ENCODE results near the gene NAALADL1.

NAALADL1 gene

DNA sequence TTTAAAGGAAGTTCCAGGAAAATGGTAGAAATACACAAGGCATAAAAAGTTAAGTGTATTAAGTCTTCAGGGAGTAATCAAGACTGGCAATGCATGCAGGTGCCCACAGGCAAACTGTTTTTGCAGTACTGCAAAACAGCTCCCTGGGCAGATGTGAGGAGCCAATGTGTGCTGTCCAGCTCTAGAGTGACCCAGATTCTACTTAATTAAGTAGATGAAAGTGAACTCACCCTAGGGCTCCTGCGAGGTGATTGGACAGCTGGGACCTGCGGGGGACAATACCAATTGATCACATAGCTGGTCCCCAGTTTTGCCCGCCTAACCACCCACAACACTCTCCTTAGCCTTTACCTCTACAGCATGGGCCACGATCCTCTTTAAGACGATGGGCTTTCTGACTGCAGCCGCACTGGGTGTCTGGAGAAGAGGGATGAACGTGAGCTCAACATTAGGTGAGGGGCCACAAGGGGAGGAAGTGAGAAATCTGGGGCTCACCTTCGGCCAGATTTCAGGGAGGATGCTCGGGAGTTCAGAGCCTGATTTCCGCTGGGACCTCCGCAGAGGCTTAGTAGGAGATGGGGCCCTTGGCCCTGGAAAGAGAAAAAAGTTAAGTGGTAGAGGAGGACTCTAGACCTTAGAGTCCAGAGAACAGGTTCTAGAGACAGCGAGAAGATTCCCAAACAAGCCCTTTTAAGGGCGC is 24.9 kb upstream of the NAALADL1 start:
- DNase-seq = no peak

DNA sequence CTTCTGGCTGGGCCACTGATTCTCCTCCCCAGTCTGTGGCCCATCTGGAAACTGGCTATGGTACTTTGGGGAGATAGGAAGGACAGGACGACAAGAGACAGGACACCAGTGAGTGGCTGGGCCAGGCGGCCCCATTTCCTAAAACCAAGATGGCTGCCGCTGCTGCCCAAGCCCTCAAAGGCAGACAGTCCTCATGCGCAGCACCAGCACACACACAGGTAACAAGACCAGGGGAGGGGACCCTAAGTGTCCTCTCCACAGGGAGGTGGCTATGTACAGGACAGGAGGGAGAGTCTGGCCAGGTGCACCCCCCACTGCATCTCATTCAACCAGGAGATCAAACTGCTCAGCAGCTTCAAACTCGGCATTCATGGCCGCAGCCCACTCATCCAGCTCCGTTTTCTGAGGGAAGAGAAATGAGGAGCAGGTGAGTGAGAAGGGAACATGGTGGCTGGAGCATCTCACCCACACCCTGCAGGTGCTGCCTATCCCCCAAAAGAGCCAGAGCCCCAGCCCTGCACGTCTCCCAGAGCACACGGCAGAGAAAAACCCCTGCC is 20.5 kb upstream of the NAALADL1 start:
- DNase-seq = no peak

DNA sequence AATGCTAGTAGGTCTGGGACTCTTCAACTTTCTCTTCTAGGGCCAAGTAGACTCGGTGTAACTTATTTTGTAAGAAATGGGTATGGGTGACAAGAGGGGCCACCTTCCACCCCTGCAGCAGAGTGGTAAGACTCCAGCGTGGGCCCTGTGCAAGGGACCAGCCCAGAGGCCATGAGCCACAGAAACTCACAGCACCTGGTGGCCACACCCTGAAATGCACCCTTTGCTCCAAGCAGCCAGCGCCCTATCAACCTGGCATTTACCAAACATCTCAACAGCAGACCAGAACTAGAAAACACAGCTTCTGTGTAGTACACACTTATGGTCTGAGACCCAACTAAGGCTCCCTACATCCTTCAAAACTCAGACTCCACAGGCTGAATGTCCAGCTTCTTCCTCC is 19.8 kb upstream of the NAALADL1 start:
- peak; percentile 67 for DNase-seq

DNA sequence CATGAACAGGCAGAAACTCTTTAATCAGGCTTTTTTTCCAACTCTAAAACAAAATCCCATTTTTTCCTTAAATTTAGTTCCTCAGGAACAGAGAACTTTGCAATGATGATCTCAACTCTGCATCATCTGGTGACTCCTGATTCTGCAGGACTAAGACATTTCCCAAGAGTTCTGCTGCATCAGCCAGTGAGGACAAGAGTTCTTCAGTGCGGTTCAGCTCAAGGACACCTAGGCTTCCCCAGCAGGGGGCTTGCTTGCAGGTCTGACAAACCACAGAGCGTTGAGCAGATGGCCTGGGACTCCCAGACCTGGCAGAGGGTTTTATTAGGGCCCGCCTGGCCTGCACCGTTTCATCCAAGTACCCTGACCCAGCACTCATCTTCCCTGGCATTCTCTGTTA is 19.1 kb upstream of the NAALADL1 start:
- no peak for DNase-seq

DNA sequence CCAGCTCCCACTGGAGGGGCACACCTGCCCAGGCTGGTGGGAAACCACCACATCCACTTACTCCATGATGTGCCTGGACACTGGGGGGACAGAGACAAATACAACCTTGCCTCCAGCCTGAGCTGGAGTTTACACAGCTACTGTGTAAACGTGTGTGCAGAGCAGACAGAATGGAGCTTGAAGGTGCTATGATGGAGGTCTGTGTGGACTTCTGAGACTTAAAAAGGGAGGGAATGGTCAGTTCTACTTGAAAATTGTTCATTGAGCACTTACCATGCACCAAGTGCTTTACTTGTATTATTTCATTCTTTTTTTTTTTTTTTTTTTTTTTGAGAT is 14.2 kb upstream of the NAALADL1 start:
- no peak for DNase-seq

DNA sequence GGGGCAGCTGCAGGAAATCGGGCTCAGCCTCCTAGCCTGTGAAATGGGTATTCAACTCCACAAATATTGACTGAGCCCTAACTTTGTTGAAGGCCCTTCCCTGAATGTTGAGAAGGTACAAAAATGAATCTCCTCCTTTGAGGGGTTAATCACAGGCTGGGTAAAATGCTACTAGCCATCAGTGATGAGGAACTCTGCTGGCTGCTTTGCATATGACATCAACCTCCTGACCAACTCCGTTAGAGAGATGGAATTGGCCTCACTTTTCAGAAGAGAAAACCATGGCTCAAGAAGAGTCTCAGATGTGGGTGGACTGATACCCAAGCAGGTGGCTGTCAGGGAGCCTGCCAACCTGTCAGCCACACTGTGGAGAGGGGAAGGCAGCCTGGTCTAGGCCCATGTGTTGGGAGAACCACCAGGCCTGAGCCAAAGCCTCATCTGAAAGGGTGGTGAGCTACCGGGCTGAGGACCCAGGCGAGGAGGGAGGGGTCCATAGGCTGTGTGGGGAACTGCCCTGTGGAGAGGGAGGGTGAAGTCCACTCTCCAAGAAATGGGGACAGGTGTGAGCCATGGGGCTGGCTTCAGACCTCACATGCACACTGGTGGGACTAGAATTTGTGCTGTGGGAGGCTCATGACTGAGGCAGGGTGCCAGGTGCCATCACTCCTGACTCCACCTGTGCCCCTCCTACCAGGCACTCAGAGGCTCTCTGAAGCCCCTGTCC is 13.7 kb upstream of the NAALADL1 start:
- DNase-seq = no peak

DNA sequence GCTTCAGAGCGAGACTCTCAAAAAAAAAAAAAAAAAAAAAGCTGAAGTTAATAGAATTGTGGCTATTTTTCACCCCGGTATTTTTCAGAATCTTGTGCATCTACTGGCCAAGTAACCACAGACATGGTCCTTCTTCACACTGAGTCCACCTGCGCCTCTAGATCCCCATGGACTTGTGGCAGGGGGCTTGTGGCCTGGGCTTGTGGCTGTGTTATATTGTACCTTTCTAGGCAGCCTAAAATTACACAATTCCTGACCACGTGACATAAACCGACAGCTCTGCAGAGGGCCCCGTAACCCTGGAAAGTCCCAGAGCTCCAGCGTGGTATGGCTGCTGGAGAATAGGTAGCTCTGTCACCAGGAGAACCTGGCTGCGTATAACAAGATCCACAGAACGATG is 10.9 kb upstream of the NAALADL1 start:
- DNase-seq = no peak

DNA sequence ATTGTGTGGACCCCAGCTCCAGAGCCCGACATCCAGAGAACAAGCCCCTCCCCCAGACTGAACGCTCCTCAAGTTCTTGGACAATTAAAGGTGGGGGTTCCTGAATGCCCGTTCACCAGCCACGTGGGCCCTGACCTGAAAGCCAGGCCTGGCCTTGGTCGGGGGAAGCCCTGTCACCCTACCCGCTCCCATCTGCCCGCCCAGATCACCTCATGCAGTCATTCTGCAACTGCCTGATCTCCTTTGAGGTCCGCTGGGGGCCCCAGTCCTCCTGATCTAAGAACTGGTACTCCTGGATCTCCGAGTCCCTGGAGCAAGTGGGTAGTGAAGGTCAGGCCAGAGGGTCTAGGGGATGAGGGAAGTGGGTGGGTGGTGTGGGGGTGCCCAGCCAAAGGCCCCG is 9.1 kb upstream of the NAALADL1 start:
- DNase-seq = no peak

DNA sequence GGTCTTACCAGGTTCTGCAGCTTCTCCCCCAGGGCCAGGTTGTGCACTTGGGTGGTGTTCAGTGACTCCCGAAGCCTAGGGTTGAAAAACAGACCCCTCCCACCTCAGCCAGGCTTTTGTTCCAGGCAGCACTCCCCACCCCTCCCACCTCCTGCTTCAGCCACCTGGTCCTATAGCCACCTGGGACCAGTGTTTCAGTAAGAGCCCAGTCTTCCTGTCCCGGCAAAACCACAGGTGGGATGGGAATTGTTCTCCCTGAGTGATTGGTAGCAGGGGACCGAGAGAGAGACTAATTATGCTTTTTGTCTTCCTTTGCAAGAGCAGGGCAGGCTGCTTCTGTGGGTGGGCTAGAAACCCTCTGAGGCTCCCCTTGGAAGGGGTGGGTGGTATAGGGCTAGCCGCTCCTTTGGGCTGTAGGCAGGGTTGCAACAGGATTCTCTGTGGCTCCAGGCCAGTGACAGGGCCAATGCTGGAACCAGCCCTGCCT is 8.5 kb upstream of the NAALADL1 start:
- no peak for DNase-seq

DNA sequence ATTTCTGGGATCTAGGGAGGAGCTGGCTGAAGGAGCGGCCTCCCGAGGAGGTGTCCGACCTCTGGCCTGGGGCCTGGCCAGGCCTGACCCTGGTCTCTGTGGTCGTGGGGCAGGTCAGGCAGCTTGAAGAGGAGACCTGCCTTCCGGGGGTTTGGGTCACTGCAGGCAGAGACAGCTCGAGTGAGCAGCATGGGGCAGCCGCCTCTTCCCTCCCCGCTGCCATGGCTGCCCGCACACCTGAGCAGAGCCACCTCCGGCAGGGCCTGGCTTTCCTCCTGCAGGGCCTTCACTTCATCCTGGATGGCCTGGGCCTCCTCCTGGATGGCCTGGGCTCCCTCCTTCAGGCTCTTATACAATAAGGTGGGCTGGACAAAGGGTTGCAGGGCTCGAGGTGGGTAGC is 8.0 kb upstream of the NAALADL1 start:
- DNase-seq = no peak

DNA sequence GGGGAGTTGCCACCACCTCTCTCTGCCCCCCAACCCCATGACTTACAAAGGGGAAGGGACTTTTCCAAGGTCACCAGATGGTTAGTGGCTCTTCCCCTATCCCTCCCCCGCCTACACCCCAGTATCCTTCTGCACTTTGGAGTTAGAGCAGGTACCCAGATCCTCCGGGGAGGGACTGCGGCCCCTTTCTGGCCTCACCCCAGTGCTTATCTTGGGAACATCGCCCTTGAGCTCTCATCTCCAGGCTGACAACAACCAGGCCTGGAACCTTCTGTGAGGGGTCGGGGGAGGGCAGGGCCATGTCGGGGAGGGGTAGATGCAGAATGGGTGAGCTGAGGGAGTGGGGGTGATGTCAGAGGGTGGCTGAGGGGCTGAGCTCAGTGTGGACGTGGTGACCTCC is 7.5 kb upstream of the NAALADL1 start:
- no peak for DNase-seq

DNA sequence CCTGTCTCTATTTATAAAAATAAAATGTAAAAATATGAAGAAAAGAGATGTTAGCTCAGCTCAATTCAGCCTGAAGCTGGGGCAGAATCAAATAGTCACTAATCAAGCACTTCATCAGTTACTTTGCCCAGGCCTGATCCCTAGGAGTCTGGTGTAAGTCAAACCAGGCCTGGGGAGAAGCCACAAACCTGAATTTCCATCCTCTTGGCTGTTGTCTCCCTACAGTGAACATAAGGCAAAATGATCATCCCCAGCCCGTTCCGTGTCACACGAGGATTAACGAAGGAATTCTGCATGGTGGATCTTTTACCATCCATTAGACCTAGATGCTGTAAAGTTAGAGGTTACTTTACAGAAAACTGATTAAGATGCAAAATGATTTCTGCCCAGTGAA is 6.5 kb upstream of the NAALADL1 start:
- no peak for DNase-seq

DNA sequence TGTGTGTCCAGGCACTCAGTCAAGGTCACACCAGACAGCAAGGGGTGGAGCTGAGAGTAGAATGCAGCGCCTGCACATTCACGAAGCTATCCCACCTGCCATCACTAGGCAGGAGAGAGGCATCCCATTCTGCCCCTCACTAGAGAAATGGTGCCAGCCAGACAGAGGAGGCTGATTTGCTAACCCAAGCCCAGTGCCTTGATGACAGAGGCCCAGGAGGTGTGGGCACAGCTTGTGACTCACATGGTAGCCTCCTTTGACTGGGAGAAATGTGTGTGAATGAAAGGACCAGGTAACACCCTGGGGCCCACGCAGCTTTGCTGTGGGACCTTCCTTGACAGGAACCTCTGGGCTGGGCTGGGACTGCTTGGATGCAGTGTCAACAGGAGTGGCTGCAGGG is 5.2 kb upstream of the NAALADL1 start:
- DNase-seq = no peak

DNA sequence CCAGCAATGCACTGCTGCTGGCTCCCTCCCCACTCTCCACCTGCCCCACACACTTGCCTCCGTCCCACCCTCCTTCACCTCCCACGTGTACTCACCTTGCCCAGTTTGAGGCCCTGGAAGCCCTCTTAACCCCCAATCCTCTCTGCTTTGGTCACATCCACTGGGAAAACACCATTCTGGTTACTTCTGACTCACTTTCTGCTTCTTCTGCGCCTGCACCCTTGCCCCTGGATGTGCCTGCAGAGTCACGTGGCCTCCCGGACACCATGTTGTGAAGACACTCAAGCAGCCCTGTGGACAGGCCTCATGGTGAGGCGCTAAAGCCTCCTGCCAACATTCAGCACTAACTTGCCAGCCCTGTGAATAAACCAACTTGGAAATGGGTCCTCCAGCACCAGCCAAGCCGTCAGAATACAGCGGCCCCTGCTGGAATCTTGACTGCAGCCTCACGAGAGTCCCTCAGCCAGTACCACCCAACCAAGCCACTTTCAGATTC is 2.6 kb upstream of the NAALADL1 start:
- DNase-seq = no peak

DNA sequence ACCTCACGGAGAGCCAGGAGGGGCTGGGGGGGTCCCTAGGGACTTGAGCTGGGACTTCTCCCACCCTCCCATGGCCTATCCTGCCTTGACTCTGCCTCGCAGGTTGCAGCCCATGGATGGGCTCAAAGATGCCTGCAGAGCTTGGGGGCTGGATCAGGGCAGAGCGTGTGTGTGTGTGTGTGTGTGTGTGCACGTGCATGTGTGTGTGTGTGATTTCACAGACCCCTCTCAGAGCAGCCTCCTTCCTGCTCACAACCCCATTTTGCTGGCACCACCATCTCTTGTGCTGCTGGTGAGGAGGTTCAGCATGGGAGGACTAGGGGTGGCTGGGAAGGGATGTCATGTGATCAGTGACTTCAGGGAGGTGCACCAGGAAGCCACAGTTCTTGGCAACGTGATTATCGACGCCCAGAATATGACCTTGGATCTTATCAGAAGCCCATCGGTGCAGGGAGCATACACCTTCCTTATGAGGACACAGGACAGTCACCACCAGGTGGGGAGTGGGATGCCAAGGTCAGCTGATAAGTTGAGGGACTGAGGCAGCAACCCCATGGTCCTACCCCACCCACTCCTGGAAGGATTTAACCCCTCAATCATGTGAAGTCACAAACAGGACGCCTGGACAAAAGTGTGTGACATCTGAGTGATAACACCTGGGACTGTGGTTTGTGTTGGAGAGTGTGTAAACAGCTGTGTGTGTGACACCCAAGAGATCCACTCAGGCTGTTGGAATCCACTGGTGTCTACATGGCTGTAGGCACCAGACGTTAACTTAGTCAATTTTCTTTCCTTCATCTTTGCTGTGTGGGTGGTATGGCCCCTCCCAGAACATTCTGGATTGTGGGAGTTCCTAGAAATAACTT is 1.8 kb upstream of the NAALADL1 start:
- DNase-seq = no peak

DNA sequence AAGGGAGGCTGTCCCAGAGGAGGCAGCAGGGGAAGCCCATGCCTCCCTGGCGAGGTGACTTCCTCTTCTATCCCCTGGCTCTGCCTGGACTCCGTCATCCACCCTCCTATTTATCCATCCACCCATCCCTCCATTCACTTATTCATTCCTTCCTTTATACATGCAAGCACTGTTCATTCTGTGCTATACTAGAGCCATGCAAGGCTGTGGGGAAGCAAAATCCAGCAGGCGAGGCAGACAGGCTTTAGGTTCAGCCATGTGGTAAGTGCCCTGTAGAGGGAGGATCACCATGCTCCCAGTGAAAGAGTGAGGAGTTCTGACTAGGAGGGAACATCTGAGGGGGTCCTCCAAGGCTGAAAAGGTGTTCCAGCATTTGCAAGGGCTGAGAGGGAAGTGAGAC is 1.2 kb upstream of the NAALADL1 start:
- DNase-seq = no peak

DNA sequence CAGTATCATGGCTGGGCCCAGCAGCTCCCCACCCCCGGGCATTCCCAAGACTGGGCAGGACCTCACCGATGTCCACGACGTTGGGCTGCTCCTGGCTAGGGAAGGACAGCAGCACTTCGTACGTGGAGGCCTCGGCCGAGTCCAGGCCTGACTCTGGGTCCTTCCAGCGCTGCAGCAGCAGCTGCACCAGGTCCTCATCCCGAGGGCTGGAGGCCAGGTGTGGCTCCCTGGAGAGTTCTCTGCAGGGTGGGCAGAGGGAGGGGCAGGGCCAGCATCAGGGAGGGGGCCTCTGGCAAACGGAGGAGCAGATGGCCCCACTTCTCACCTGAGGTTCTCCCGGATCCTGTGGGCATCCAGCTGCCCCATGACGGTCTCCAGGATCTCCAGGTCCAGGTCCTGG is 341 bp downstream of the NAALADL1 start:
- no peak for DNase-seq

DNA sequence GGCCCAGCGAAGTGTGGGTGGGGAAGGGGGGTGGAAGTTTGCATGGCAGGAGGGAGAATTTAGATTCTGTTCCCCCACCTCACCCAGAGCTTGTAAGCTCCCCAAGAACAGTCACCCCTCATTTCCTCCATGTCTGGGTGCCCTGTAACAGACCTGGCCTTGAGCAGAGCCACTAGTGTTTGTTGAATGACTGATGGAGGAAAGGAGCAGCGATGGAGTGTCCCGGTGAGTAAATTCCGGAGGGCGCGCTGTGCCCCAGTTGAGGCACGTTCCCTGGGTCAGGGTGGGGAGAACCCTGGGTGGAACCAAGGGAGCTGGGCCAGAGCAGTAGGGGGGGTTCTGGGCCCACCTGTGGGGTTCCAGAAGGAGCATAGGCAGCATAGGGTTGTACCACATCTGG is 827 bp downstream of the NAALADL1 start:
- DNase-seq = no peak

DNA sequence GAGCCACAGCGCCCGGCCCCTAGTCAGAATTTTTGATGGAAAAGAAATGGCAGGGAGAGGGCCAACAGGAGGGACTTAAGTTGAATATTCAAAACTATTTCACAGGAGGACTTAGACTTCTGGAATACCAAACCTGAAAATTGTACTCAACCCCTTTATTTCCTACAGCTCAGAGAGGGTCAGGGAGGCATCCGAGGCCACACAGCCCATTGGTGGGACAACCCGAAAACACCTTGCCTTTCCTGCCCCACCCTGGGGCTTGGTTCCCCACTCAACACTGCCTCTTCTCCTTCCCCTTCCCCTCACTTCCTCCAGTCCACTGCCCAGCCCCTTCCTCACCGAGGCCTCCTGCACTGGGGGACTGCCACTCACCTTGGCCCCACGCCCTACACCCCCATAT is 1.4 kb downstream of the NAALADL1 start:
- DNase-seq = no peak

DNA sequence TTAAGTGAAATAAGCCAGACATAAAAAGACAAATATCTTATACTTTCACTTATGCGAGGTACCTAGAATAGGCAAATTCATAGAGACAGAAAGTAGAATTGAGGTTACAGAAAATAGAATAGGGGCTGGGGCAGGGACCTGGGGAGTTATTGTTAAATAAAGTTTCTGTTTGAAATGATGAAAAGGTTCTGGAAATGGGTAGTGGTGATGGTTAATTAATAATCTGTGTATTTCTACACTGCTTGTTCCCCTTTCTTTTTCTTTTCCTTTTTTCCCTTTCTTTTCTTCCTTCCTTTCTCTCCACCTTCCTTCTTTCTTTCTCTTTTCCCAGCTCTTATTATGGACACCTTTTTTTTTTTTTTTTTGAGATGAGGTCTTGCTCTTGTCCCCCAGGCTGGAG is 2.8 kb downstream of the NAALADL1 start:
- DNase-seq = no peak

DNA sequence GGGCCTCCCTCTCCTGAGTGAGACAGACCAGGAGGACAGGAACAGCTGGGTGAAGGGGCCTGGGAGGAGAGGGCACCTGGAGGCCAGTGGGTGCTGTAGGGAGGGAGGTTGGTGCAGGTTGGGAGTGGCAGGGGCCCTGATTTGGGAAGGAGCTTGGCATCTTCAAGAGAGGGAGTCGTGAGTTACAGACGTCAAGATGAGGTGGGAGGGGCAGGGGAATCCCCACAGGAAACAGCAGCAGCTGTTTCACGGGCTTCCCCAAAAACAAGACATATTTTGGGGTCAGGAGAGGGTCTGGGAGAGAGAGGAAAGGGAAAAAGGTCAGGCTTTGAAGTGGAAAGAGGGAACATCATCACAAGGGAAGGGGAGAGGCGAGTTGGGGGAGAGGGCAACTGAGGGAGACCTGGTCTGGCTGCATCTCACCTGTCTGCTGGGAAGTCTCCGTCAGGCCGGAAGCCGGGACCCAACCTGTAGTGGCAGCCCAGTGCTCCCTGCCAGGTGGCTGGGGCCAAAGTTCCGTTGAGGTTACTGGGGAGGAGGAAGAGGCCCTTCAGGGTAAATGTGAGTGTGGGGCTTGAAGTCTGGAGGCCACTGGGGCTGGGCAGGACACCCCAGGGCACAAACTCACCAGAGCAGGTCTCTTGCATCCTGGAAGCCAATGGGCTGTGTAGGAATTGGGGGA is 4.4 kb downstream of the NAALADL1 start:
- DNase-seq = peak; percentile 9

DNA sequence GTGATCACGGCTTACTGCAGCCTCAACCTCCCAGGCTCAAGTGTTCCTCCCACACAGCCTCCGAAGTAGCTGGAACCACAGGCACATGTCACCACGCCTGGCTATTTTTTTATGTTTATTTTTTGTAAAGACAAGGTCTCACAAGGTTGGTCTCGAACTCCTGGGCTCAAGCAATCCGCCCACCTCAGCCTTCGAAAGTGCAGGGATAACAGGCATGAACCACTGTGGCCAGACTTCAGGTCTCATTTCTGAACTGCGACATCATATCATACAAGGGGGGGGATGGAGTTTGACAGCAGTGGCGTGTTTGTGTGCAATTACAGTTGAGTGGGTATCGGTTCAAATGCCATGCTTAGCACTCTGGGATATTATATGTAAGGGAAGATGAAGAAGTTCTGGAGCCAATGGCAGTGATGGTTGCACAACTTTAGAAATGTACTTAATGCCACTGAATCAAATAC is 6.9 kb downstream of the NAALADL1 start:
- DNase-seq = no peak
